OCI-LY1 (cell line): ENCODE measurements around the gene TMEM208.

Source experiments
- EZH2 ChIP-seq: fragments of 200-600 bp; sonication (generic), shearing (Covaris generic); IDR thresholded peaks from 2 replicates; pipeline ENCODE4 v1.8.0; 2017; ENCODE audit warnings: borderline replicate concordance, mixed run types, mild to moderate bottlenecking, antibody characterized with exemption, low read length, moderate library complexity, mixed read lengths
- TF ChIP-seq, protein P1 (sequence below): fragments of 200-600 bp; sonication (generic), shearing (Covaris generic); IDR thresholded peaks from 2 replicates; pipeline ENCODE4 v1.5.1; 2017; ENCODE audit warnings: mild to moderate bottlenecking, antibody characterized with exemption, low read length, moderate library complexity, mixed read lengths

DNA sequence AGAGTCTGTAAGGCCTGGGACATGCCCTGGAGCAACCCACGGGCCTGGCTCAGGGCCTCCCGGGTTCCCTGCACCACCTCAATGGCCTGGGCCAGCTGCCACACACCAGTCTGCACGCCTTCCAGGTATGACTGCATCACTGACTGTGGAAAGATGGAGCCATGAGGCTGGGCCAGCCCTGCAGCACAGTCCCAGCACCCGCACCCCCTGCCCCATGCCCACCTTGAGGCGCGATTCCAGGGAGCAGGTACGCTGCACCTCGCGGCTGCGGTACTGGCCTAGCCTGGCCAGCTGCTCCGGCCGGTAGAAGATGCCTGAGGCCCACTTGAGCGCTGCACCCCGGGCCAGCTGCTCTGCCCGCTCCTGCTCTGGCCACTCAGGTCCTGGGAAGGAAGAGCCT lies 38.1 kb upstream of the TMEM208 start:
- TF ChIP-seq, protein P1, sequence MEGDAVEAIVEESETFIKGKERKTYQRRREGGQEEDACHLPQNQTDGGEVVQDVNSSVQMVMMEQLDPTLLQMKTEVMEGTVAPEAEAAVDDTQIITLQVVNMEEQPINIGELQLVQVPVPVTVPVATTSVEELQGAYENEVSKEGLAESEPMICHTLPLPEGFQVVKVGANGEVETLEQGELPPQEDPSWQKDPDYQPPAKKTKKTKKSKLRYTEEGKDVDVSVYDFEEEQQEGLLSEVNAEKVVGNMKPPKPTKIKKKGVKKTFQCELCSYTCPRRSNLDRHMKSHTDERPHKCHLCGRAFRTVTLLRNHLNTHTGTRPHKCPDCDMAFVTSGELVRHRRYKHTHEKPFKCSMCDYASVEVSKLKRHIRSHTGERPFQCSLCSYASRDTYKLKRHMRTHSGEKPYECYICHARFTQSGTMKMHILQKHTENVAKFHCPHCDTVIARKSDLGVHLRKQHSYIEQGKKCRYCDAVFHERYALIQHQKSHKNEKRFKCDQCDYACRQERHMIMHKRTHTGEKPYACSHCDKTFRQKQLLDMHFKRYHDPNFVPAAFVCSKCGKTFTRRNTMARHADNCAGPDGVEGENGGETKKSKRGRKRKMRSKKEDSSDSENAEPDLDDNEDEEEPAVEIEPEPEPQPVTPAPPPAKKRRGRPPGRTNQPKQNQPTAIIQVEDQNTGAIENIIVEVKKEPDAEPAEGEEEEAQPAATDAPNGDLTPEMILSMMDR = no peak
- no peak for TF ChIP-seq EZH2
